Parathyroid adenoma (tissue), 2 donors: ENCODE results near the gene KRTAP16-1.

Experiments
- H2AFZ ChIP-seq: fragments of 300-600 bp; sonication (generic); one replicate; pipeline ENCODE4 v1.7.0; 2017; ENCODE audit warnings: antibody characterized with exemption, mild to moderate bottlenecking
- H3K27ac ChIP-seq: fragments of 300-600 bp; sonication (generic); one replicate; pipeline ENCODE4 v1.7.0; 2017
- H3K27me3 ChIP-seq: fragments of 300-600 bp; sonication (generic); one replicate; pipeline ENCODE4 v1.7.0; 2017; ENCODE audit warnings: low read length; ENCODE audit not compliant: control insufficient read depth, insufficient read depth
- H3K36me3 ChIP-seq: fragments of 300-600 bp; sonication (generic); one replicate; pipeline ENCODE4 v1.7.0; 2017; ENCODE audit warnings: low read length; ENCODE audit not compliant: control insufficient read depth, insufficient read depth
- H3K4me1 ChIP-seq: fragments of 300-600 bp; sonication (generic); one replicate; pipeline ENCODE4 v1.7.0; 2017; ENCODE audit warnings: control low read depth
- H3K4me2 ChIP-seq: fragments of 300-600 bp; sonication (generic); one replicate; pipeline ENCODE4 v1.7.0; 2017; ENCODE audit warnings: low read length
- H3K4me3 ChIP-seq: fragments of 300-600 bp; sonication (generic); one replicate; pipeline ENCODE4 v1.7.0; 2017; ENCODE audit warnings: low read depth, low read length
- H3K79me2 ChIP-seq: fragments of 300-600 bp; sonication (generic); one replicate; pipeline ENCODE4 v1.7.0; 2017; ENCODE audit warnings: control low read depth
- H3K9ac ChIP-seq: fragments of 300-600 bp; sonication (generic); one replicate; pipeline ENCODE4 v1.7.0; 2017; ENCODE audit warnings: mild to moderate bottlenecking
- H3K9me3 ChIP-seq: fragments of 300-600 bp; sonication (generic); one replicate; pipeline ENCODE4 v1.7.0; 2017; ENCODE audit warnings: low read length; ENCODE audit not compliant: control insufficient read depth
- CTCF ChIP-seq: fragments of 300-600 bp; sonication (generic); IDR thresholded peaks from one replicate; pipeline ENCODE4 v1.7.0; 2017; ENCODE audit warnings: antibody characterized with exemption, mild to moderate bottlenecking
- donor health status: primary hyperparathyroidism.

Gene KRTAP16-1

GRCh38 chr17:41296846-41297245 lies 12.3 kb downstream of the KRTAP16-1 start:
- H3K4me2 ChIP-seq = no peak overlapping the region
- no peaks in the 10 kb centered on the region for H3K4me1 ChIP-seq
- TF ChIP-seq CTCF = no peak
- H3K27me3 ChIP-seq = no peaks in the 10 kb centered on the region
- H3K79me2 ChIP-seq = no peaks in the 10 kb centered on the region
- H2AFZ ChIP-seq = no peak overlapping the region
- no peak overlapping the region for H3K9ac ChIP-seq
- H3K36me3 ChIP-seq = no peaks in the 10 kb centered on the region
- H3K4me3 ChIP-seq = no peak overlapping the region
- H3K27ac ChIP-seq = no peak overlapping the region
- H3K9me3 ChIP-seq = no peaks in the 10 kb centered on the region

GRCh38 chr17:41294016-41294415 lies 15.1 kb downstream of the KRTAP16-1 start:
- Histone ChIP-seq H3K36me3 (no peaks in the 10 kb centered on the region), H3K4me2 (no peak overlapping the region), H3K4me1 (no peaks in the 10 kb centered on the region), H3K27ac (no peak overlapping the region), H3K27me3 (no peaks in the 10 kb centered on the region), H3K4me3 (no peak overlapping the region), H2AFZ (no peak overlapping the region), H3K9me3 (no peaks in the 10 kb centered on the region), H3K79me2 (no peaks in the 10 kb centered on the region), H3K9ac (no peak overlapping the region)
- TF ChIP-seq CTCF = no peak

GRCh38 chr17:41287050-41287449 lies 22.1 kb downstream of the KRTAP16-1 start:
- Histone ChIP-seq H2AFZ (no peak overlapping the region), H3K27me3 (no peaks in the 10 kb centered on the region), H3K9me3 (no peaks in the 10 kb centered on the region), H3K36me3 (no peaks in the 10 kb centered on the region), H3K4me3 (no peak overlapping the region), H3K9ac (no peak overlapping the region), H3K4me1 (no peaks in the 10 kb centered on the region), H3K79me2 (no peaks in the 10 kb centered on the region), H3K27ac (no peak overlapping the region), H3K4me2 (no peak overlapping the region)
- no peak for TF ChIP-seq CTCF

GRCh38 chr17:41284546-41284945 lies 24.6 kb downstream of the KRTAP16-1 start:
- Histone ChIP-seq H3K9me3 (no peaks in the 10 kb centered on the region), H3K27me3 (no peaks in the 10 kb centered on the region), H3K4me1 (no peaks in the 10 kb centered on the region), H3K4me3 (no peak overlapping the region), H3K9ac (no peak overlapping the region), H2AFZ (no peak overlapping the region), H3K36me3 (no peaks in the 10 kb centered on the region), H3K79me2 (no peaks in the 10 kb centered on the region), H3K27ac (no peak overlapping the region), H3K4me2 (no peak overlapping the region)
- no peak for TF ChIP-seq CTCF

- Histone ChIP-seq H2AFZ (no peak overlapping the region), H3K4me1 (no peaks in the 10 kb centered on the region), H3K9ac (no peak overlapping the region), H3K9me3 (no peaks in the 10 kb centered on the region), H3K27ac (no peak overlapping the region), H3K36me3 (no peaks in the 10 kb centered on the region), H3K4me2 (no peak overlapping the region), H3K79me2 (no peaks in the 10 kb centered on the region), H3K27me3 (no peaks in the 10 kb centered on the region), H3K4me3 (no peak overlapping the region)
- TF ChIP-seq CTCF = no peak
Observed at GRCh38 chr17:41284043-41284442, 25.1 kb downstream of the KRTAP16-1 start.
